Spleen (tissue), 11 donors: ENCODE data around the gene KIF16B. TPM values are rescaled to one million over a fixed set of nuclear protein-coding genes. Genes with fewer than 3 reads are reported as not detected.

Experiments used
- DNase-seq: peaks from one replicate; pipeline ENCODE4 v3.0.0-alpha.2; 2020
- H3K27ac ChIP-seq, 8 donors: fragments of 200-600 bp; sonication (generic) in 7 of 8; 1 replicate in 4 of 8; 2 replicates in 4 of 8; pipeline versions ENCODE4 v1.5.0 to v1.8.0; 2016 to 2021; ENCODE audit warnings: inconsistent platforms in 4 of 8, mild to moderate bottlenecking in 4 of 8, moderate library complexity in 1 of 8
- H3K27me3 ChIP-seq, 7 donors: fragments of 200-600 bp; sonication (generic) in 6 of 7; replicated peaks in 1 of 7; 1 replicate in 4 of 7; 2 replicates in 3 of 7; pipeline versions ENCODE4 v1.5.0 to v1.8.0; 2016 to 2021; ENCODE audit warnings: inconsistent platforms in 3 of 7, mild to moderate bottlenecking in 1 of 7
- H3K36me3 ChIP-seq, 6 donors: fragments of 200-600 bp; sonication (generic) in 5 of 6; 1 replicate in 4 of 6; 2 replicates in 2 of 6; pipeline versions ENCODE4 v1.5.0 to v1.8.0; 2016 to 2021; ENCODE audit warnings: inconsistent platforms in 2 of 6
- H3K4me1 ChIP-seq, 6 donors: fragments of 200-600 bp; sonication (generic) in 5 of 6; 1 replicate in 3 of 6; 2 replicates in 3 of 6; pipeline versions ENCODE4 v1.5.0 to v1.8.0; 2016 to 2021; ENCODE audit warnings: inconsistent platforms in 3 of 6
- H3K4me3 ChIP-seq, 8 donors: fragments of 200-600 bp; sonication (generic) in 7 of 8; 1 replicate in 4 of 8; 2 replicates in 4 of 8; pipeline versions ENCODE4 v1.5.0 to v1.8.0; 2016 to 2021; ENCODE audit warnings: inconsistent platforms in 4 of 8, mild to moderate bottlenecking in 4 of 8, moderate library complexity in 2 of 8
- H3K9me3 ChIP-seq, 8 donors: fragments of 200-600 bp; sonication (generic) in 7 of 8; 1 replicate in 4 of 8; 2 replicates in 4 of 8; pipeline versions ENCODE4 v1.5.0 to v1.8.0; 2016 to 2021; ENCODE audit warnings: inconsistent platforms in 4 of 8
- CTCF ChIP-seq, 11 experiments: fragments of 200-600 bp in 7 of 11; fragments of 450-650 bp in 4 of 11; sonication (generic) in 4 of 11; IDR thresholded peaks in 8 of 11; conservative IDR thresholded peaks in 3 of 11; 1 replicate in 7 of 11; 2 replicates in 4 of 11; pipeline versions ENCODE4 v1.4.0 to v1.8.0; 2016 to 2021; ENCODE audit warnings: antibody characterized with exemption in 11 of 11, inconsistent platforms in 4 of 11, mild to moderate bottlenecking in 1 of 11
- POLR2A ChIP-seq, 3 donors: fragments of 450-650 bp; IDR thresholded peaks; one replicate each; pipeline ENCODE4 v1.5.1; 2017; ENCODE audit warnings: antibody characterized with exemption in 3 of 3, mild to moderate bottlenecking in 1 of 3
- POLR2AphosphoS5 ChIP-seq, 3 donors: sonication (generic); formaldehyde crosslinking; IDR thresholded peaks; one replicate each; pipeline ENCODE4 v1.5.1; 2017; ENCODE audit warnings: antibody characterized with exemption in 3 of 3
- WGBS, 5 donors: extraction: QIAGEN DNeasy Blood & Tissue Kit in 3 of 5; methylation state at CpG; one replicate each; pipeline versions ENCODE4 v1.1.5 to v1.1.7; 2013 to 2018; 5-methylcytosine and 5-hydroxymethylcytosine counted together
- intact Hi-C: fragments of 100-400 bp; cut with DNase I; formaldehyde crosslinking; loops from one replicate; pipeline ENCODE4 v1.15.0; 2023; ENCODE audit warnings: low total_unique reads
- polyA plus RNA-seq, 3 donors: library from polyadenylated mRNA; stranded (reverse); fragments of 200-250 nt; gene quantifications; one replicate each; pipeline ENCODE4 v1.2.1, GENCODE V29; 2013
- total RNA-seq, 7 donors: library from RNA; depleted of rRNA in 3 of 7; stranded (reverse); fragments of >200 nt in 3 of 7; fragmentation: NEBNext Ultra II Directional in 4 of 7; extraction: Animal tissue kit (Norgen Biotek cat#: 25700) in 4 of 7; gene quantifications; one replicate each; pipeline versions ENCODE4 v1.1.0 to v1.2.1, GENCODE V29; 2016 to 2021
- donor health status: healthy with polysubstance abuse.
- donor health status: DM: no; HTN: no; CAD: no; lungs with moderate emphysema.
- donor health status: DM: no; HTN: no; CAD: no.
- donor health status: Bipolar disorder and iron deficiency.
- donor health status: healthy.
- donor health status: DM: no; HTN: no; CAD: no.
- donor health status: DM: yes; HTN: yes; CAD: no.

The KIF16B gene
- total and polyA plus RNA-seq, 10 donors, result 3.0 to 30.1 (median 21.2) TPM

GRCh38 chr20:16412906-16413305 is 160.3 kb downstream of the KIF16B start:
- no peak for TF ChIP-seq POLR2A (IDR thresholded peaks at IDR 0.05)
- TF ChIP-seq POLR2AphosphoS5 (IDR thresholded peaks at IDR 0.05), result no peak
- TF ChIP-seq CTCF (IDR thresholded peaks at IDR 0.05 in 8 of 11, conservative IDR thresholded peaks at IDR 0.05 in 3 of 11), result no peak
- H3K27me3 ChIP-seq, result no peaks in the 10 kb centered on the region
- peaks cover 0 to 24% (median 20%) of the 10 kb centered on the region in 8 donors for H3K9me3 ChIP-seq
- no peaks in the 10 kb centered on the region for H3K4me1 ChIP-seq
- intact Hi-C loops, result no loop called here
- H3K4me3 ChIP-seq, result no peak overlapping the region
- H3K27ac ChIP-seq, result no peak overlapping the region
- WGBS, 5 donors, result 82 to 91% (median 88%) methylated on average over 1 of the region's 1 CpG
- H3K36me3 ChIP-seq, result peaks cover 0 to 45% (median 0%) of the 10 kb centered on the region in 6 donors
- DNase-seq, result no peak

- Histone ChIP-seq H3K36me3 (peaks cover 0 to 43% (median 0%) of the 10 kb centered on the region in 6 donors), H3K27me3 (no peaks in the 10 kb centered on the region), H3K9me3 (peaks cover 0 to 24% (median 20%) of the 10 kb centered on the region in 8 donors), H3K4me1 (no peaks in the 10 kb centered on the region), H3K4me3 (no peak overlapping the region), H3K27ac (no peak overlapping the region)
- 92 to 96% (median 93%) methylated on average over 3 of the region's 3 CpGs for WGBS, 5 donors
- intact Hi-C loops, result no loop called here
- no peak for TF ChIP-seq POLR2A (IDR thresholded peaks at IDR 0.05)
- no peak for TF ChIP-seq CTCF (IDR thresholded peaks at IDR 0.05 in 8 of 11, conservative IDR thresholded peaks at IDR 0.05 in 3 of 11)
- TF ChIP-seq POLR2AphosphoS5 (IDR thresholded peaks at IDR 0.05), result no peak
- DNase-seq, result no peak
These were observed 161.9 kb downstream of the KIF16B start for GRCh38 chr20:16411361-16411760.

GRCh38 chr20:16410626-16411025 is 162.6 kb downstream of the KIF16B start:
- no peak for DNase-seq
- TF ChIP-seq CTCF (IDR thresholded peaks at IDR 0.05 in 8 of 11, conservative IDR thresholded peaks at IDR 0.05 in 3 of 11), result no peak
- Histone ChIP-seq H3K9me3 (peaks cover 0 to 24% (median 20%) of the 10 kb centered on the region in 8 donors), H3K36me3 (peaks cover 0 to 50% (median 4%) of the 10 kb centered on the region in 6 donors), H3K4me1 (no peaks in the 10 kb centered on the region), H3K27ac (no peak overlapping the region), H3K27me3 (no peaks in the 10 kb centered on the region), H3K4me3 (no peak overlapping the region)
- WGBS, 5 donors, result 95 to 98% (median 96%) methylated on average over 3 of the region's 3 CpGs
- intact Hi-C loops, result no loop called here

GRCh38 chr20:16408981-16409380 is 164.3 kb downstream of the KIF16B start:
- peaks cover 0 to 61% (median 15%) of the 10 kb centered on the region in 6 donors for H3K36me3 ChIP-seq
- intact Hi-C loops, result no loop called here
- no peak overlapping the region for H3K27ac ChIP-seq
- WGBS, 5 donors, result 80 to 96% (median 92%) methylated on average over 1 of the region's 1 CpG
- no peaks in the 10 kb centered on the region for H3K4me1 ChIP-seq
- H3K27me3 ChIP-seq, result no peaks in the 10 kb centered on the region
- DNase-seq, result no peak
- H3K4me3 ChIP-seq, result no peak overlapping the region
- TF ChIP-seq POLR2AphosphoS5 (IDR thresholded peaks at IDR 0.05) (no peak), CTCF (IDR thresholded peaks at IDR 0.05 in 8 of 11, conservative IDR thresholded peaks at IDR 0.05 in 3 of 11) (no peak), POLR2A (IDR thresholded peaks at IDR 0.05) (no peak)
- peaks cover 0 to 24% (median 20%) of the 10 kb centered on the region in 8 donors for H3K9me3 ChIP-seq
